Caki2 (cell line): ENCODE measurements around the gene BBLN. TPM values are rescaled to one million over a fixed set of nuclear protein-coding genes. Genes with fewer than 3 reads are reported as not detected.
"Not testable (repeated sequence)": the region's sequence is repeated elsewhere in the genome, so short reads cannot be mapped to it uniquely, and the experiment has no call there.

Experiments used
- DNase-seq: peaks from one replicate; pipeline ENCODE4 v3.0.0-alpha.2; 2015; ENCODE audit warnings: low read depth
- in situ Hi-C: cut with HindIII; loops from 2 replicates; pipeline ENCODE4 v1.10.0; 2016; ENCODE audit warnings: low sequenced_read_pairs, low pct_unique_long_range_greater_than_20kb, mixed read lengths
- total RNA-seq: library from RNA; depleted of rRNA; stranded (reverse); fragments of >200 nt; shearing (Covaris generic); gene quantifications from 2 replicates; pipeline ENCODE4 v1.2.3, GENCODE V29; 2014; ENCODE audit warnings: low replicate concordance

The BBLN gene
- total RNA-seq, 1 experiment from 2014 or later: 199 TPM

DNA sequence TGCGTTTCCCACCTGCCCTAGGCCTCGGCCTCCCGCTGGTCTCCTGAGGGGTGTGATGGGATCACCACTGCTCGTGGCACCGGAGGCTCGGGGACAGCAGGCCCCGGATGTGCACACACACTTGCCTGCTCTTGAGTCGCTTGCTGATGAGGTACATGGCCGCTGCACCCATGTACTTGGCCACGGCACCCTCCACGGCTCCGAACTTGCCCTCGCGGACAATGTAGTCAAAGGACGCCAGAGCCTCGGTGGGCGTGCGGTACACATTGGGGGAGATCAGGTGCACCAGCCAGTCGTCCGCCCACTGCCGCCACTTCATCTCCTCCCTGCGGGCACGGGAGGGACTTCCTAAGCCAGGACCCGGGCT lies 37.3 kb upstream of the BBLN start:
- DNase-seq: no peak

DNA sequence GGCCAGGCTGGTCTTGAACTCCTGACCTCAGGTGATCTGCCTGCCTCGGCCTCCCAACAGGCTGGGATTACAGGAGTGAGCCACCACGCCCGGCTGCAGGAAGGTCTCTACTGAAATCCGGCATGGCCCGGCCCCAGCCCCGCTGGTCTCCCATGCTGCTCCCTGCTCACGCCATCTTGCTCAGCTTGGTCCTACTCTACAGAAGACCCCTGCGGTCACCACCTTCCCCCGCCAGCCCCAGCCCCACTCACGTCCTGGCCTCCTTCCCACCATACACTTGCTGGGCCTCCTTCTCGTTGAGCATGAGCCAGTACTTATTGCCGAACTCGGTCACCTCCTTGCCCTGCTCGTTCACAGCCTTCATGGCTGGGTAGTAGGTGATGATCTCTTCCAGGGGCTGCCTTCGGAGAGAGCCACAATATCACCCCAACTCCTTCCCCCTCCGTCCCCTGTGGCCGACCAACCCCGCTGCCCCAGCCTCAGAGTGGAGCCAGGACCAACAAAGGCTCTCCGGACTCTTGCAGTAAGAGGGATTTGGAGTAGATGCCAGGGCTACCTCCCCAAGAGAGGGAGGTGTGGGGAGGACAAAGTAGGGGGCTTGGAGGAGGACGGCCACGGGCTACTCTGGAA lies 36.5 kb upstream of the BBLN start:
- in situ Hi-C loops: no loop called here
- DNase-seq: no peak

More for the DNA sequence above, 37.3 kb upstream of the BBLN start:
- in situ Hi-C loops: no loop called here

DNA sequence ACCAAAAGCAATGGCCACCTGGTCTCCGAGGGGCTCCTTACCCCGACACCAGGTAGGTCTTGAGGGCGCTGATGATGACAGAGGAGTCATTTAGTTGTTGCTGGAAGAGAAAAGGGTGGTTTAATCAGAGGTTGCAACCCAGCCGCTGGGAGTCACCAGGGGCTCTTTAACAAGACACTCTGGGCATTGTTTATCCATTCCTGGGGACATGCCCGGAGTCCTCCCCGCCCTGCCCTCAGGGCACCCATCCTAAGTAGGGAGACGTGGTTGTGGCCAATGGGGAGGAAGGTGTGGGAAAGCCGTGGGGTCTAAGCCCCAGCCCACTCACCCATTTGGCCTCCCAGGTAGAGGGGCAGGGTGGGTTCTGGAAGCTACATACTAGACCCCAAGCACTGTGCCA lies 35.6 kb upstream of the BBLN start:
- in situ Hi-C loops: no loop called here
- DNase-seq: no peak

DNA sequence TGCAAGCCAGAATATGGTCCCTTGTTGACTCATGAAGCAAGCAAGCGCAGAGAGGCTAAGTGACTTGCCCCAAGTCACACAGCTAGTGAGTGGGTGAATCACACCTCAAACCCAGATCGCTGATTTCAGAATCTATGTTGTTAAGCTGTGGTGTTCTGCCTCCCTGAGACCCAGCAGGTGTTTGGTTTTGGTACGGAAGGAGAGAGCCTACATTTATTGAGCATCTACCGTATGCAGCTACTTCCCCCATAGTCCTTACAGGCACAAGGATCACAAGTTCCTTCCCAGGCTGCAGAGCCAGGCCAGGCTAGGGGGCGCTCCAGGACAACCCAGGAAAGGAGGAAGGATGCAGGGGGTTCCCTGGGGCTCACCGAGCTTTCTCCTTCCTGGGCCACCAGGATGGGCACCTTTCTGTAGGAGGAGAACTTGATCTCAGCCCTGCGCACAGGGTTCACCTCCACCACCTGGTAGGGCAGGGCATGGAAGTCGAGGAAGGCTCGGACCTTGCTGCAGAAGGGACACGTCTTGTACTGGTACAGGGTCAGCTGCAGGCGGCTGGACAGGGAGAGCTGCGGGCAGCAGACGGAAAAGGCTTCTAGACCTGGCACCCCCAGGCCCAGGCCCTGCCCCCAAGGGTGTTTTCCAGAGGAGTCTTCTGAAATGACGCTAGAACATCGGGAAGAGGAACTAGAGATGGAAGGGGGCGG lies 35.0 kb upstream of the BBLN start:
- peak; percentile 46 for DNase-seq
- in situ Hi-C loops: no loop called here

DNA sequence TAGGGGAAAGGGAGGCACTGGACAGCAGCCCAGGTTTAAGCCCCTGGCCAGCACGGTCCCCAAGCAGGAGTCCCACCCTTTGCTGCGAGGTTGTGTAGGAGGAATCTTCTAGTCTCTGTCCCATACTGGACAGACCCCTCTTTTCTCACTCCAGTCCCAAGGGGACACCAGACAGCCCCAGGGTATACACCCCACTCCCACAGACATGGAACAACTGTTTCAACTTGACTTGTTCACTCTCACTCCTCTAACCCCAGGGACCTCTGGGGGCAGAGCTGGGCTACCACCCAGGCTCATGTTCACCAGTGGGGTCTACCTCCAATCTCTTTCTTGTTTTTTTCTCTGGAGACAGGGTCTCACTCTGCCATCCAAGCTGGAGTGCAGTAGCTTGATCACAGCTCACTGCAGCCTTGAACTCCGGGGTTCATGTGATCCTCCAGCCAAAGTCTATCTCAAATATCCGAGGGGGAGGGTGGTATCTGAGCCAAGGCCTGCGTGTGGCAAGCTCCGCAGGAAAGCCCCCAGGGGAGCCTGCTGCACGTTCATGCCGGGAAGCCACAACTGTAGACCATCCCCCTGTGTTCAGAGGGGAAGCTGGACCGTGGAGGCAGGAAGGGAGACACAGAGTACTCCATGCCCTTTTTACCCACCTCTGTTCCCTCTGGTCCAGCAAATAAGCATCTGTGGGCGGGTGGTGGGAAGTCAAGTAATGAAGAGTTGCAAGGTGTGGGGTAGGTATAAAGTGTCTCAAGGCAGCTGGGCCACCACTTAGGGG lies 34.3 kb upstream of the BBLN start:
- no peak for DNase-seq
- in situ Hi-C loops: no loop called here

DNA sequence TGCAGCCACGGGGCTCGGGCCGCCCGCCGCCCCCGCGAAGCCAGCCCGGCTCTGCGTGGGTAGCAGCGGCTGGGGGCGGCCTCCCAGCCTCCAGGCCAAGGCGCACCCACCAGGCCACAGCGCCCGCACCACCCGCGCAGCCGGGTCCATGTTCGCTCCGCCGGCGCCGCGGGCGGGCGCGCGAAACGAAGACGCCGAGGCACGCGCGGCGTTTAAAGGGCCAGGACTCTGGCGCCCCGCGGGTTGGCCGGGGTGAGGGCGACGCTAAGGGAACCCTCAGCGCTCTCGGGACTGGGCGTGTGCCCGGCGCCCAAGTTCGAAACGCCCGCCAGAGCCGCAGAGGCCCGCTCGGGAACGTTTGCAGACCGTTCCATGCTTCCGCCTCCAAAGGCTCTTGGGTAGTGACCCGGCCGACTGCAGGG lies 32.5 kb upstream of the BBLN start, which contains the start of gene PTGES2:
TSS of gene PTGES2 (minus strand) at position 162 of the 422 bp plus-strand sequence. CDS start at position 150, 12 bp downstream.
- in situ Hi-C loops: no loop called here
- DNase-seq: no peak

DNA sequence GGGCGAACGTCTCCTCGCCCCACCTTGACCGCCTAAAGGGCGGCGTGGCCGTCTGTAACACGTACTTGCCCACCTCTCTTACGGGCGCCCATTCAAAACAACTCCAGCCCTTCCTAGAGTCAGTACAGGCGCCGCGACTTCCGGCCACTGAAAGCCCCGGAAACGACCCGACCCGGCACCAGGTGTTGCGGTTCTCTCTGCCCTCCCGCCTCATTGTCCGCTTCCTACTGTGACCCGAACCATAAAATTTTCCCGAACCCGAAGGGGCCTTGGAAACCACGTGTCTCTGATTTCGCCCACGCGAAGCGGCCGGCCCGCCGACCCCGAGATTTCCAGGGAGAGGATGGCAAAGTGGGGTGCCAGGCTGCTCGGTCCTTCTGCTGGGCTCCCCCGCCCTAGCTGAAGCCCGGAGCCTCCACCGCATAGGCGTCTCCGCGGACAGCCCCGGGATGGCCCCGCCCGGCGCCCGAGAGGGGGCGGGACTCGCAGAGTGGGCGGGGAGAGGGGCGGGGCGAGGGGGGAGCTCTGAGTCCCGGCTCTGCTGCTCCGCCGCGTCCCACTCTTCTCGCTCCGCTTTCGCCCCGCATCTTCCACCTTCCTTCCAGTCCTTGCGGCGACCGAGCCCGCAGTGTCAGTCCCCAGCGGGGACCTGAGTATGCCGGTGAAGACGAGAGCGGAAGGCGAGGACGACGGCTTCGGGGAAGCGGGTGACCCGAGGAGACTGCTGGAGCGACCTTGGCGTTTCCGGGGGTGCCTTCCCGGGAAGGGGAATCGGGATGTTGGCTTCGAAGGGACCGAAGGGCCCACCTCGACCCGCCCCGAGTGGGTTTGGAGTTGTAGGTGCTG lies 31.9 kb upstream of the BBLN start:
- DNase-seq: peak; percentile 90

DNA sequence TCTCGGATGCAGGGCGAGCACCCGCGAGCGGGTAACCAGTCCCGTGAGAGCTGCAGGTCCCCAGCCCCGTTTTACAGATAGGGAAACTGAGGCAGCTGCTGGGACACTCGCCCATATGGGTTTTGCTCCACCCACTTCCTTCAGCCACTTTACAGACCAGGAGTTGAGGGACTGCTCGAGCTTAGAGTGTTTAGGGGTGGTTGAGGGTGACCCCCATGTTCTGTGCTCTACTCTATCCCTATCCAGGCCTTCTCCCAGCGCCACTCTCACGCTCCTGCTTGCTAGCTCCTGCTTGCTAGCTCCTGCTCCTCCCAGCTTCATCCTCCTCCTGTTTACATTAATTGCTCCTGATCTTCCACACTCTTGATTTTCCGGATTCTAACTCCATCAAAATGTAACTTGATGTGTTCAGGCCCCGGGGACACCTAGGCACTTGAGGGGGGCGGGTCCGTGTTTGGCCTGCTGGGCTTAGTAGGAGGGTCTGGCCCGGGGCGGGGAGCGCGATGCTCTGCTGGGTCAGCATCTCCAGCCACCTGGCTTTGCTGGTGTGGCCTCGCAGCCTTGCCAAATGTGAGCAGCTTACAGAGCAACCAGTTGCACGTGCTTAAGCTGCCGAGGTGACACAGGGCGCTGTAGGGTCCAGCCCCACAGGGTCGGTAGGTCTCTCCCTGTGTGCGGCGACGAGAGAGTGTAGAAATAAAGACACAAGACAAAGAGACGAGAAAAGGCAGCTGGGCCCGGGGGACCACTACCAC lies 31.1 kb upstream of the BBLN start:
- no peak for DNase-seq
- in situ Hi-C loops: no loop called here

More for the DNA sequence above, 31.9 kb upstream of the BBLN start:
- in situ Hi-C loops: no loop called here

DNA sequence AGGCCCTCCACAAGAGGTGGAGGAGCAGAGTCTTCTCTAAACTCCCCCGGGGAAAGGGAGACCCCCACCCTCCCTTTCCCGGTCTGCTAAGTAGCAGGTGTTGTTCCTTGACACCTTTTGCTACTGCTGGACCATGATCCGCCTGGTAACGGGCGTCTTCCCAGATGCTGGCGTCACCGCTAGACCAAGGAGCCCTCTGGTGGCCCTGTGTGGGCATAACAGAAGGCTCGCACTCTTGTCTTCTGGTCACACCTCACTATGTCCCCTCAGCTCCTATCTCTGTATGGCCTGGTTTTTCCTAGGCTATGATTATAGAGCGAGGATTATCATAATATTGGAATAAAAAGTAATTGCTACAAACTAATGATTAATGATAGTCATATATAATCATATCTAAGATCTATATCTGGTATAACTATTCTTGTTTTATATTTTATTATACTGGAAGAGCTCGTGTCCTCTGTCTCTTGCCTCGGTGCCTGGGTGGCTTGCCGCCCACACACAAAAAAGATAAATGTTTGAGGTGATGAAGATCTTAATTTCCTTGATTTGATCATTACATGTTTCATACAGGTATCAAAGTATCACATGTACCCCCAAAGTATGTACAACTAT lies 30.0 kb upstream of the BBLN start:
- DNase-seq, in situ Hi-C loops: not testable (repeated sequence)

DNA sequence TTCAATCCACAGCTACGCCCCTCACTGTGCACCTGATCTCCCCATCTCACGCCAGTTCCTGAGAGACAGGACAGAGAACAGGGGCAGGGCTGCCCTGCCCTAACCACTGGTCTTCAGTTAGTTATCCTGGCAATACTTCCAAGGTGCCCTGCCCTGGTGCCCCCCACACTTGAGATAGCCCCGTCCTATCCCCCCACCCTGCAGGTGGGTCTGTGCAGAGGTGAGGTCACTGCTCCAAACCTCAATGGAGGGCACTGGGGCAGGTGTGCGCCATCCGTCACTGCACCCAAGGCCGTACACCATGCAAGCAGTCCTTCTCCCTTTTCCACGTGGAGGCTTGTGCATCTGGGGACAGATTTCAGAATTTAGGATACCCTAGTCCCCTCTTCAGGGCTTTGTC lies 29.4 kb upstream of the BBLN start:
- in situ Hi-C loops, DNase-seq: not testable (repeated sequence)

DNA sequence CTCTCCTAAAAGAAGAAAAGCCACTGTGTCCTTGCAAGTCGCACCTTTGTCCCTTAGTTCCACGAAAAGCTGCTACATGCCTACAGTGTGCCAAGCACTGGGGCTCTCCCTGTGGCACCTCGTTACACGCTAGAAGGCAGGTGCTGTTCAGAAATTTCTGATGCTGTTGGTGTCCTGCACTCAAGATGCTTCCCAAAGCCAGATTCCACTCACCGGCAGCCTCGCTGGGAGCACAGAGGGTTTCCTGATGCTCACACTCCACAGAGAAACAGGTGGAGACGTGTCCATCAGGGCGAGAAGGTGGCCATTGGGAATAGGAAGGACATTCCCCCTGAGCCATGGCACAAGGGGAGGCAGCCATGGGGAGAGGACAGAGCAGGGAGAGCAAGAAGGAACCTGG lies 28.7 kb upstream of the BBLN start:
- in situ Hi-C loops, DNase-seq: not testable (repeated sequence)

DNA sequence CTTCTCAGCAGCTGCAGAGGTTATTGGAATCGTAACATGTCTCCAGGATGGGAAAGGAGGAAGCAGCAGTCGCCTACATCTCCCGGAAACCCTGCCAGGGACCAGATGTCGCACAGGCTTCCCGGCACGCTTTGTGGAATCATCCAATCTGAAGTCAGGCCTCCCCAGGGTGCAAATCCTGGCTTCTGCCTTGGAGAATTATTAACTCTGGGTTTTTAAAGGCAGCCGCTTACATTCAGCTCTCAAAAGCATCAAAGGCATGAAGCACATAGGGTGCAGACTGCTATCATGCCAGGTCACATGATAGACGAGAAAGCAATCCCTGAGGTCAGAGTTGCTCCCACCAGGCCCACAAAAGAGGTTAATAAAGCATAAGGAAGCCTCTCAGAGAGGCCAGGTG lies 27.9 kb upstream of the BBLN start:
- in situ Hi-C loops: not testable (repeated sequence)

DNA sequence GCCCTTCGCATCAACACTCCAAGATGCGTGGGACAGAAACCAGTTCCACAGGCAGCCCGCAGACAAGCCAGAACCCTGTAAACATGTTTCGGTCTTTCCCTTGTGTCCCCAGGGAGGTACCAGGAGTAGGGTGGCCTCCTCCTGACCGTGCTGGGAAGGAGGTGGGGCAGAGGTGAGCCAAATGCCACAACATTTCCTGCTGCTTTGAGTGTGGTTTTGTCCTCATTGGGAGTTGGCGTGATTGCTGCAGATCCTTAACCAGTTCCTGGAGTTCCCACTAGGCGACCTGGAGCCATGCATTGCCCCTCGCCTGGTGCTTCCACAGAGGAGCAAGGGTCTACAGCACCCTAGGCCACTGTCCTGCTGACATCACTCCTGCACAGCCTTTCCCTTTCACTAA lies 24.5 kb upstream of the BBLN start:
- in situ Hi-C loops, DNase-seq: not testable (repeated sequence)

More for the DNA sequence above, 27.9 kb upstream of the BBLN start:
- not testable (repeated sequence) for DNase-seq

DNA sequence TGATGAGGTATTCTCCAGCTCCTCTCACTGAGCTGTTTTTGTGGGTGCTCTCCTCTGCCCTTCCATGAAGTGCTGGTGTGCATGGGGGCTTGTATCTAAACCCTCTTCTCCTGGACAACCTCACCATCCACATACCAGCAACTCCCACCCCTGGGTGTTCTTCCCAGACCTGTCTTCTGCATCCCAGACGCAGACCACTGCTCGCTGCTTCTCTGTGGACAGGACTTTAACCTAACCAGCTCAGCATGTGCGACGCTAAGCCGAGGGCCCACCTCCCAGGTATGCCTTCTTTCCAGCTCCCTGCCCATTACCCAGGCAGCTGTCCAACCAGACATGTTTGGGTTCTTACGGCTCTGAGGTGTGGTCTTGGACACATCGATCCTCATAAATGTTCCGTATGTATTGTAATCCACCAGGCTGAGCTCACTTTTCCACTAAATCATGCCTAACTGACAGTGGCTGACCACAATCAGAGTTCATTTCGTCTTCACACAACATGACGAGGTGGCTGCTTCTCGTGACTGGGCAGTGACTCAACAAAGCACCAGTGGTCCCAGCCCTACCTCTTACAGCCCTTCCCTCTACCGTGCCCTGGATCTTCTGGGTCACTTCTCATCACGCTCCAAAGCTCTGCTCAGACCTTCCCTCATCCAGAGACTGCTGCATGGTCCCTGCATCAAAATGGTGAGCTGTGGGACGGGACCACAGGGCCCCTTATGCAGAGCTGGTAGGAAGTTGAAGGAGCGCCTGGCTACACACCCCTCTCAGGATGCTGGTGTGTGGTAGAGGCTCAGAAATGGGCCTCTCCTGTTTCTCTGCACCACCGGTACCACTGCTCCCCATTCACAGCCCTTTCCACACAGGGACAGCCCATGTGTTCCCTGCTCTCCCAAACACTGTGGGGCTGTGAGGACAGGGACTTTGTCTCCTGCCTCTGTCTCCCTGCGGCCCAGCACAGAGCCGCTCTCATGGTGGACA lies 23.0 kb upstream of the BBLN start:
- DNase-seq: peak; percentile 83
- in situ Hi-C loops: no loop called here

DNA sequence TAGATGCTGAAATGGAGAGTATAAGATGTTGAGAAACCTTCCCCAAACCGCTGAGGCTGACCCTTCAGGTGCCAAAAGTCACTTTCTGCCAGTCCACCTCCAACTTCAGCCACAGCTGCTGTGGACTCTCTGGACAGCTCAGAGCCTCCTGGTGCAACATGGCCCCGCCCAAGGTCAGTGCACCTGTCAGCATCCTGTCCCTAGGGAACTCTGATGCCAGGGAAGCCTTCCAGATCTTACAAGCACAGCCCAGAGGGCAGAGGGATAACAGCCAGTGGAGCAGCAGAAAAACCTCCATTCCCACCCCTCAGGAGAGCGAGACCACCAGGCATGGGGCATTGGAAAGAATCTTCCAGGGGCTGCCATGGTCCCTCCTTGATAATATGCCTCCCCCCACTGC lies 22.1 kb upstream of the BBLN start:
- in situ Hi-C loops: no loop called here
- no peak for DNase-seq

DNA sequence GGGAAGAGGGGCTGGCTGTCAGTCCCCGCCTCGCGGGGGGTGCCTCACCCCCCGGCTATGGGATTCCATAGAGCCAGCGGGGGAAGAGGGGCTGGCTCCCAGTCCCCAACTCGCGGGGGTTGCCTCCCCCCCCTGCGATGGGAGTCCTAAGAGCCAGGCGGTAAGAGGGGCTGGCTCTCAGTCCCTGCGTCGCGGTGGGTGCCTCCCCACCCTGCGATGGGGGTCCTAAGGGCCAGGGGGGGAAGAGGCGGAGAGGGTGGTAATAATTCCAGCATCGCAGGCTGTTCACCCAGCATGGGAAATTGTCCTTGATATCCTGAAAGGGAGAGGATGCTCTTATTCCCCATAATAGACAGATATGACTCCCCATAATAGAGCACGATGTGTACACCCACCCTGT lies 20.4 kb upstream of the BBLN start:
- in situ Hi-C loops: no loop called here
- DNase-seq: no peak
